K562 (cell line): ENCODE results near the gene PRR36. TPM values are rescaled to one million over a fixed set of nuclear protein-coding genes. Genes with fewer than 3 reads are reported as not detected.

ENCODE experiments used
- ARID4B ChIP-seq: sonication (generic); formaldehyde crosslinking; IDR thresholded peaks from 2 replicates; pipeline ENCODE4 v1.8.0; 2022; ENCODE audit warnings: mild to moderate bottlenecking, missing genetic modification reagents
- ATF1 ChIP-seq, 2 experiments: fragments of 450-650 bp in 1 of 2; IDR thresholded peaks; 2 replicates each; pipeline ENCODE4 v1.6.1; 2016; ENCODE audit warnings: missing compliant biosample characterization in 1 of 2, missing genetic modification characterization in 1 of 2
- CBX3 ChIP-seq, 2 experiments: IDR thresholded peaks; 1 replicate in 1 of 2; 2 replicates in 1 of 2; pipeline ENCODE4 v1.6.1; 2012; ENCODE audit warnings: inconsistent platforms in 2 of 2, low read length in 2 of 2, borderline replicate concordance in 1 of 2, control low read depth in 1 of 2
- CC2D1A ChIP-seq: fragments of 450-650 bp; IDR thresholded peaks from 2 replicates; pipeline ENCODE4 v1.6.1; 2017; ENCODE audit warnings: mild to moderate bottlenecking
- CHD4 ChIP-seq: fragments of 200-600 bp; sonication (generic); IDR thresholded peaks from 3 replicates; pipeline ENCODE4 v1.6.1; 2012; ENCODE audit warnings: low read depth, mild to moderate bottlenecking, mixed read lengths, low read length, inconsistent platforms; ENCODE audit not compliant: insufficient read depth, insufficient replicate concordance, poor library complexity, severe bottlenecking
- HDAC2 ChIP-seq: fragments of 450-650 bp; IDR thresholded peaks from 2 replicates; pipeline ENCODE4 v1.6.1; 2016; ENCODE audit warnings: mild to moderate bottlenecking
- KDM2B ChIP-seq: fragments of 250-450 bp; sonication (Bioruptor Pico); IDR thresholded peaks from 2 replicates; pipeline ENCODE4 v1.8.0; 2021; ENCODE audit warnings: mild to moderate bottlenecking, moderate library complexity
- PCBP1 ChIP-seq: fragments of 200-400 bp; formaldehyde crosslinking; IDR thresholded peaks from 2 replicates; pipeline ENCODE4 v1.6.1; 2018; ENCODE audit warnings: mild to moderate bottlenecking, low read depth, low read length; ENCODE audit not compliant: poor library complexity, severe bottlenecking
- PHF20 ChIP-seq: fragments of 450-650 bp; IDR thresholded peaks from 2 replicates; pipeline ENCODE4 v1.6.1; 2018; ENCODE audit not compliant: partially characterized antibody
- PTBP1 ChIP-seq: fragments of 200-400 bp; formaldehyde crosslinking; IDR thresholded peaks from 2 replicates; pipeline ENCODE4 v1.6.1; 2017; ENCODE audit warnings: low read depth, low read length
- RB1 ChIP-seq: fragments of 450-650 bp; IDR thresholded peaks from 2 replicates; pipeline ENCODE4 v1.6.1; 2017; ENCODE audit warnings: low read depth, mild to moderate bottlenecking
- RBM25 ChIP-seq: fragments of 200-400 bp; formaldehyde crosslinking; IDR thresholded peaks from 2 replicates; pipeline ENCODE4 v1.6.1; 2018; ENCODE audit warnings: low read length, low read depth, moderate library complexity; ENCODE audit not compliant: severe bottlenecking
- SMARCA5 ChIP-seq: fragments of 450-650 bp; IDR thresholded peaks from 2 replicates; pipeline ENCODE4 v1.6.1; 2016
- SNIP1 ChIP-seq: fragments of 450-650 bp; IDR thresholded peaks from 2 replicates; pipeline ENCODE4 v1.7.1; 2017; ENCODE audit warnings: low read depth, mild to moderate bottlenecking
- SRF ChIP-seq, 2 experiments: fragments of 250-450, 450-650 bp in 1 of 2; sonication (Bioruptor Pico) in 1 of 2; sonication (generic) in 1 of 2; formaldehyde crosslinking; IDR thresholded peaks; 2 replicates each; pipeline versions ENCODE4 v1.5.0 to v1.5.1; 2020 to 2022; ENCODE audit warnings: mild to moderate bottlenecking in 1 of 2, missing genetic modification reagents in 1 of 2
- TOE1 ChIP-seq, 2 experiments: fragments of 450-650 bp in 1 of 2; sonication (generic) in 1 of 2; formaldehyde crosslinking in 1 of 2; IDR thresholded peaks; 2 replicates each; pipeline versions ENCODE4 v1.7.1 to v1.8.0; 2016 to 2022; ENCODE audit warnings: borderline replicate concordance in 2 of 2, mild to moderate bottlenecking in 2 of 2, antibody characterized with exemption in 1 of 2, inconsistent platforms in 1 of 2, low read depth in 1 of 2, missing genetic modification reagents in 1 of 2, moderate library complexity in 1 of 2
- ZNF232 ChIP-seq: sonication (generic); formaldehyde crosslinking; IDR thresholded peaks from 2 replicates; pipeline ENCODE4 v1.8.0; 2022; ENCODE audit warnings: mild to moderate bottlenecking, missing genetic modification reagents
- ZNF740 ChIP-seq, 3 experiments: fragments of 200-800 bp in 1 of 3; sonication (Bioruptor generic) in 1 of 3; sonication (generic) in 1 of 3; formaldehyde crosslinking in 1 of 3; IDR thresholded peaks; 2 replicates each; pipeline versions ENCODE4 v1.6.1 to v1.8.0; 2016 to 2022; ENCODE audit warnings: mild to moderate bottlenecking in 2 of 3, missing compliant biosample characterization in 2 of 3, missing genetic modification characterization in 2 of 3, missing genetic modification reagents in 1 of 3
- polyA plus RNA-seq, 8 experiments: library from polyadenylated mRNA; depleted of rRNA in 4 of 8; stranded (reverse) in 5 of 8; unstranded in 3 of 8; fragments of >200 nt; fragmentation: Nextera tagmentation in 2 of 8; fragmentation: Illumina TruSeq in 1 of 8; extraction: Ambion mirVana in 2 of 8; extraction: Trizol in 1 of 8; gene quantifications; 2 replicates each; pipeline versions ENCODE4 v1.2.1 to v1.2.3, GENCODE V29; 2011 to 2014; ENCODE audit warnings: inconsistent platforms in 1 of 8, missing spikeins in 1 of 8
- total RNA-seq, 7 experiments: library from RNA; depleted of rRNA in 6 of 7; stranded (reverse); fragments of >200 nt in 6 of 7; fragmentation: Illumina TruSeq in 2 of 7; extraction: Trizol in 2 of 7; gene quantifications; 2 replicates each; pipeline versions ENCODE4 v1.2.1 to v1.2.3, GENCODE V29; 2011 to 2021; ENCODE audit warnings: low replicate concordance in 1 of 7
- TF ChIP-seq, protein P1 (sequence below): IDR thresholded peaks from 2 replicates; pipeline ENCODE4 v1.6.1; 2011; ENCODE audit not compliant: insufficient read length; ENCODE audit errors: extremely low read depth

The PRR36 gene
- total and polyA plus RNA-seq, 9 of the 15 experiments (the other 6 are each of a cell fraction or from before 2014, with no cell fraction given): 0.05 to 0.42 (median 0.06) TPM; not detected in 6

DNA sequence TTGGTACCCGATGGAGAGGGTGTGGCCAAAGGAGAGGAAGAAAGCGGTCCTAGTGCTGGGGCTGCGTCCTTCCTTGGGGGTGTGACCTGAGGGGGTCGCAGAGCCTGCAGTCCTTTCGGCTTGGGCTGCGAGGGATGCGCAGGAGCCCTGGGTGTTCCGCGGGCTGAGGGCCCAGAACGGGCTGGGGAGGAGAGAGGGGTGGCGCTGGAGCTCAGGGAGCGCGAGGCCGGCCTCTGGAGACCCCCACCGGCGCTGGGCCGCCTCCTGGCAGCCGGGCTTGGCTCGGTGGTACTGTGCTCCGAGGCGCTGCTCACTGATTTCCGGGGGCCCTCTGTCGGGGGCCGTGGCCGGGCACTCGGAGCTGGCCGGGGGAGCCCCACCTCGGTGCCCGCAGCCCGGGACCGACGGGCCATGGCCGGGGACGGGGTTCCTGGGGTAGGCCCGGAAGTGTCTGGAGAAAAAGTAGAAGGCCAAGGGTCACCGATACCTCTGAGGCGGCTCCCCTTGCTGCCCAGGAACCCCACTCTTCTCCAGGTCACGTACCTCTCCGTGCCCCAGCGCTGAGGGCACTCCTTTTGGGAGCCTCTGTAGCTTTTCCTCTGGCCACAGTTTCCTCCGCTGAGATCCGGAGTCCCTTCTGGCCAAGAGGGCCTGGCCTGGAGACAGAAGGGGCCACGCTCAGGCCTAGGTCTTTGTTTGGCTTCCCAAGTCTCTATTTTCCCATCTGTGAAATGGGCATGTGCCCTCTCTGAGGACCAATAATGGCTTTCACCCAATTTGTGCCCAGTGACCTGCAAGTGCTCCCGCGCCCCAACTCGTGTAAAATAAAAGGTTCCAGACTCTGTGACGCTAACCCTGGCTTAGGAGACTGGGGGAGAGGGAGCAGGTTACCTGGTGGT lies 1.6 kb downstream of the PRR36 start (continued):
- TF ChIP-seq TOE1 (IDR thresholded peaks at IDR 0.05; ENCODE audit: borderline replicate concordance) (no peak), TOE1 (CRISPR knock-in tag; IDR thresholded peaks at IDR 0.05; ENCODE audit: borderline replicate concordance, low read depth) (0 out of 2 replicates have a peak, but pooled peaks have one; percentile 34), SMARCA5 (peak; percentile 84), SRF (CRISPR knock-in tag; IDR thresholded peaks at IDR 0.05) (peak in 1 of 2 experiments; percentile 3; a peak in 1 of 4 replicates), ARID4B (CRISPR knock-in tag) (peak; percentile 4), HDAC2 (peak; percentile 88), CC2D1A (no peak), RB1 (no peak), PTBP1 (peak; percentile 96), PHF20 (peak; percentile 62), KDM2B (CRISPR knock-in tag) (0 out of 2 replicates have a peak, but pooled peaks have one; percentile 4), PCBP1 (no peak), CHD4 (peak; percentile 74), CBX3 (IDR thresholded peaks at IDR 0.05; ENCODE audit: borderline replicate concordance in 1 of 2, low read length in 2 of 2) (peak in 1 of 2 experiments; percentile 68; a peak in 1 of 3 replicates), ATF1 (CRISPR knock-in tag; IDR thresholded peaks at IDR 0.05) (no peak), ATF1 (tag; IDR thresholded peaks at IDR 0.05) (0 out of 2 replicates have a peak, but pooled peaks have one; percentile 2), ZNF232 (CRISPR knock-in tag) (no peak), SNIP1 (no peak), RBM25 (peak; percentile 93), ZNF740 (CRISPR knock-in tag; IDR thresholded peaks at IDR 0.05) (peak; percentile 62; the same call in 1 of the 2 replicates), ZNF740 (tag; IDR thresholded peaks at IDR 0.05) (no peak)
- TF ChIP-seq, protein P1, sequence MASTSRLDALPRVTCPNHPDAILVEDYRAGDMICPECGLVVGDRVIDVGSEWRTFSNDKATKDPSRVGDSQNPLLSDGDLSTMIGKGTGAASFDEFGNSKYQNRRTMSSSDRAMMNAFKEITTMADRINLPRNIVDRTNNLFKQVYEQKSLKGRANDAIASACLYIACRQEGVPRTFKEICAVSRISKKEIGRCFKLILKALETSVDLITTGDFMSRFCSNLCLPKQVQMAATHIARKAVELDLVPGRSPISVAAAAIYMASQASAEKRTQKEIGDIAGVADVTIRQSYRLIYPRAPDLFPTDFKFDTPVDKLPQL: no peak
